C4-2B (cell line): ENCODE measurements around the gene TAPT1.
"Not testable (repeated sequence)": the region's sequence is repeated elsewhere in the genome, so short reads cannot be mapped to it uniquely, and the experiment has no call there.

Source experiments
- H3K27ac ChIP-seq: fragments of 450-650 bp; 2 replicates; pipeline ENCODE4 v1.5.1; 2017
- ZFX ChIP-seq: fragments of 450-650 bp; IDR thresholded peaks from 2 replicates; pipeline ENCODE4 v1.6.1; 2017
- TF ChIP-seq, protein P1 (sequence below): fragments of 450-650 bp; conservative IDR thresholded peaks from 2 replicates; pipeline ENCODE4 v1.5.1; 2017; ENCODE audit warnings: mild to moderate bottlenecking

TAPT1 gene

GRCh38 chr4:16197876-16198665, 28.2 kb downstream of the TAPT1 start:
- TF ChIP-seq ZFX, result no peak
- TF ChIP-seq, protein P1, sequence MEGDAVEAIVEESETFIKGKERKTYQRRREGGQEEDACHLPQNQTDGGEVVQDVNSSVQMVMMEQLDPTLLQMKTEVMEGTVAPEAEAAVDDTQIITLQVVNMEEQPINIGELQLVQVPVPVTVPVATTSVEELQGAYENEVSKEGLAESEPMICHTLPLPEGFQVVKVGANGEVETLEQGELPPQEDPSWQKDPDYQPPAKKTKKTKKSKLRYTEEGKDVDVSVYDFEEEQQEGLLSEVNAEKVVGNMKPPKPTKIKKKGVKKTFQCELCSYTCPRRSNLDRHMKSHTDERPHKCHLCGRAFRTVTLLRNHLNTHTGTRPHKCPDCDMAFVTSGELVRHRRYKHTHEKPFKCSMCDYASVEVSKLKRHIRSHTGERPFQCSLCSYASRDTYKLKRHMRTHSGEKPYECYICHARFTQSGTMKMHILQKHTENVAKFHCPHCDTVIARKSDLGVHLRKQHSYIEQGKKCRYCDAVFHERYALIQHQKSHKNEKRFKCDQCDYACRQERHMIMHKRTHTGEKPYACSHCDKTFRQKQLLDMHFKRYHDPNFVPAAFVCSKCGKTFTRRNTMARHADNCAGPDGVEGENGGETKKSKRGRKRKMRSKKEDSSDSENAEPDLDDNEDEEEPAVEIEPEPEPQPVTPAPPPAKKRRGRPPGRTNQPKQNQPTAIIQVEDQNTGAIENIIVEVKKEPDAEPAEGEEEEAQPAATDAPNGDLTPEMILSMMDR, result no peak
- H3K27ac ChIP-seq, result no peak overlapping the region

- TF ChIP-seq, protein P1, result peak; percentile 61
- no peak for TF ChIP-seq ZFX
- no peak overlapping the region for H3K27ac ChIP-seq
Observed at GRCh38 chr4:16196482-16197393, 29.5 kb downstream of the TAPT1 start.

DNA sequence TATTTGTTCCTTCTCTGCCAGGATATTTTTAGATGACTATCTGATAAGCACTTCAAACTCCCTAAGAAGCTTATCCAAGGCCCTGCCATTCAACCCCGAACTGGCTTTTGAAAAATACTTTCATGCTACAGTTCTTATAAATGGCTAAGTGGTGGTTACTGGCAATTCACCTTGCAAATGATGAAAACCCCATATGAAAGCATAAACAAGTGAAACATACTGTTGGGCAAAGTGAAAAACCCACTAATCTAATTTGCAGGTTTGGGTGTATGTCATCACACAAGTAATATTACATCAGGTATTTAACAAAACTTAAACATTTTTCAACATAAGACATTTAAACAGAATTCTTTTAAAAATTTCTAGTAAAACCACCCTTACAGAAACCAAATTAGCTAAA, 31.1 kb downstream of the TAPT1 start:
- no peak overlapping the region for H3K27ac ChIP-seq
- TF ChIP-seq, protein P1, result no peak
- TF ChIP-seq ZFX, result no peak

- H3K27ac ChIP-seq, result not testable (repeated sequence)
Observed at GRCh38 chr4:16194798-16195197, 31.5 kb downstream of the TAPT1 start.

DNA sequence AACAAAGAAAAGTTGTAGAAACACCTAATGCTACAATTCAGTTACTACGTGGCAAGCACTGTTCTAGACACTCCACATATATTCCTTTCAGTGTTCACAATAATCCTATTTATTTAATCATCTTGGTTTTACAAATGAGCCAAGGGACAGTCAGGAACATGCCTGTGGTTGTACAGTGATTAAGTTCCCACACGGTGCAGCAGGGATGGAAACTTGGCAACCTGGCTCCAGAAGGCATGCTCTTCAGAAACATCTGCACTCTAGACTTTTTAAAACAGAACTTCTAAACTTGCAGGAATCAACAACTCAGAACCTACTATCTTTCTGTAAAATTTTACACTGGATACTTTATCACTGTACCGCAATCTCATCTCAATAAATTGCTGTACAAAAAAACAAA, 32.1 kb downstream of the TAPT1 start:
- TF ChIP-seq, protein P1, result no peak
- no peak for TF ChIP-seq ZFX
- no peak overlapping the region for H3K27ac ChIP-seq

DNA sequence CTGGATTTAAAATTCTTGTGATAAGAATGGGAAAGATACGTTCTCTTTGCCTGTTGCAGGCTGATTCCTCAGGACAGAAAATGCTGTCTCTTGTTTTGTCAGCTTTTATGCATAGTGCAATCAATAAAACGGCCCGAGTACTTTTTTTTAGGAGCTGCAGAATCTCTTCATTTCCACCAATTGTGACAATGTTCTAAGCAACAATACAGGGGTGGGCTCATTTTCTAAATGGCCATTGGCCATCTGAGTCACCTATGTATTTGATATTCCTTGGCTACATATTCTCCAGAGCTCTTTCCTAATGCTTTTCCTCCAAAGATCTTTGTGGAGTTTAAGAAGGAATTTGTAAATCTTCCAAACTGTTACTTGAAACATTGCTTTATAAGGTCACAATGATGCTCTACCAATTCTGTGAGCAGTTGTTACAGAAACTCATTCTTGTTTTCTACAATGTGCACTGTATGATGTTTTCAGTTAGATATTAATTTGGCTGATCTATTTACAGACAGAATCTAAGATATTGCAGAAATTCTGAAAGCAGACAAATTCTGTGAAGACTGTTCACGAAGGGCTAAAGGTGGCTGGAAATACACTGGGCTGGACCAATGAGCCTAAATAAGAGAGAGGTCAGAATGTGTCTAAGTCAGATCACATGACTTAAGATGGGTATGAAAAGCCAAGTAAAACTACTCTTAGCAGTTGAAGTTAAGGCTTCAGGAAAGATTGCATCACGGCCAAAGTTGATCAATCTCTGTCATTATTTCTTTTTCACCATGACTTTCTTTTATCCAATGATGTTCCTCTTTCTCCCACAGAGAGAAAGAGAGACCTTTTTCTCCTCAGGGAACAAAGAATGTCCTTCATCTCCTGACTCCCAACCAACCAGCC, 33.4 kb downstream of the TAPT1 start:
- TF ChIP-seq, protein P1, result no peak
- TF ChIP-seq ZFX, result no peak
- H3K27ac ChIP-seq, result no peak overlapping the region

DNA sequence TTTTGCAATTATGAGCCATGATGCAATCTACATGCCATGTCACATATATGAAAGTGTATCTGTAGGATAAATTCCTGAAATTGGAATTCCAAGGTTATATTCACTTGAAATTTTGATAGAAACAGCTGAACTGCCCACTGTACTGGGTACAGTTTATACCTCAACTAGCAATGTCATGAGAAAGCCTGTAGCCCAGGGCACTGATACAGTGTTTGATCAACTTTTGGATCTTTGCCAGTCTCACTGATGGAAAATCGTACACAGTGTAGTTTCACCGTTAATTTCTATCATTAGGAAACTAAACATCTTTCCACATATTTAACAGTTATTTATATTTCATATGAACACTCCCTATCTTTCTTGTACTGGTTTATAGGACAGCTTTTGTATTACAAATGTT, 34.2 kb downstream of the TAPT1 start:
- TF ChIP-seq, protein P1, result no peak
- TF ChIP-seq ZFX, result no peak
- H3K27ac ChIP-seq, result no peak overlapping the region
